GM18517 (cell line): Measurements from ENCODE around the gene RYR2.
"Not testable (repeated sequence)": the region's sequence is repeated elsewhere in the genome, so short reads cannot be mapped to it uniquely, and the experiment has no call there.

Source experiments
- ATAC-seq: cut with Tn5 transposase; IDR thresholded peaks from one replicate; pipeline ENCODE4 v1.9.1; 2021; ENCODE audit warnings: mild to moderate bottlenecking, moderate library complexity; ENCODE audit not compliant: unreplicated experiment

The RYR2 gene

GRCh38 chr1:237318748-237319147 lies 276.8 kb downstream of the RYR2 start:
- ATAC-seq, result no peak

- no peak for ATAC-seq
These were observed 278.9 kb downstream of the RYR2 start for GRCh38 chr1:237320890-237321289.

- ATAC-seq, result no peak
These were observed 282.2 kb downstream of the RYR2 start for GRCh38 chr1:237324226-237324625.

- ATAC-seq, result no peak
These were observed 285.1 kb downstream of the RYR2 start for GRCh38 chr1:237327061-237327460.

- ATAC-seq, result no peak
These were observed 298.9 kb downstream of the RYR2 start for GRCh38 chr1:237340892-237341291.

GRCh38 chr1:237341391-237341790 lies 299.4 kb downstream of the RYR2 start:
- ATAC-seq, result no peak

GRCh38 chr1:237342730-237343129 lies 300.7 kb downstream of the RYR2 start:
- no peak for ATAC-seq

- ATAC-seq, result no peak
These were observed 310.8 kb downstream of the RYR2 start for GRCh38 chr1:237352747-237353146.

- no peak for ATAC-seq
These were observed 311.9 kb downstream of the RYR2 start for GRCh38 chr1:237353918-237354317.

GRCh38 chr1:237355022-237355421 lies 313.0 kb downstream of the RYR2 start:
- no peak for ATAC-seq

GRCh38 chr1:237358555-237358954 lies 316.6 kb downstream of the RYR2 start:
- ATAC-seq, result no peak

GRCh38 chr1:237367758-237368157 lies 325.8 kb downstream of the RYR2 start:
- ATAC-seq, result no peak

- not testable (repeated sequence) for ATAC-seq
These were observed 329.5 kb downstream of the RYR2 start for GRCh38 chr1:237371477-237371876.

GRCh38 chr1:237383791-237384190 lies 341.8 kb downstream of the RYR2 start:
- ATAC-seq, result no peak

GRCh38 chr1:237384213-237384612 lies 342.2 kb downstream of the RYR2 start:
- ATAC-seq, result no peak

GRCh38 chr1:237386362-237387143 lies 344.6 kb downstream of the RYR2 start:
- ATAC-seq, result no peak

- ATAC-seq, result no peak
These were observed 345.1 kb downstream of the RYR2 start for GRCh38 chr1:237387144-237387505.

- no peak for ATAC-seq
These were observed 348.8 kb downstream of the RYR2 start for GRCh38 chr1:237390823-237391222.

- no peak for ATAC-seq
These were observed 351.6 kb downstream of the RYR2 start for GRCh38 chr1:237393632-237394031.

GRCh38 chr1:237394281-237394680 lies 352.3 kb downstream of the RYR2 start:
- ATAC-seq, result no peak

GRCh38 chr1:237396426-237396825 lies 354.4 kb downstream of the RYR2 start:
- ATAC-seq, result no peak

GRCh38 chr1:237398751-237399150 lies 356.8 kb downstream of the RYR2 start:
- ATAC-seq, result no peak

GRCh38 chr1:237405912-237406311 lies 363.9 kb downstream of the RYR2 start:
- no peak for ATAC-seq
